ENCODE measurements around the gene PNMA8B.

DNA sequence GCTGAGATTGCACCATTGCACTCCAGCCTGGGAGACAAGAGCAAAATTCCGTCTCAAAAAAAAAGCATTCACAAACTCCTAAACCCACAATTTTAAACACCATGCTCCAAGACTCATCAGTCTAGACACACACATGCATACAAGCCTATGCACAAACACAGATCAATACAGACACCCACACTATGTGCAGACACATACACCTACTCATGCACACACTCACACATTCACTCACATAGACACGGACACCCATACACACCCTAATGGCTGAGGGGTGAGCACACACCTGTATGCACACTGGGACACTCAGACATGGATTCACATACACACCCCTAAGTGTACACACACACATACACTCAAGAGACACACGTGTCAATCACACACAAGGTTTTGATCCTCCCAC, 9.3 kb downstream of the PNMA8B start:
- TF ChIP-seq CTCF (IDR thresholded peaks at IDR 0.05; ENCODE audit: low read depth, low read length, poor library complexity, severe bottlenecking): no peak
- no peak for TF ChIP-seq EZH2phosphoT487 (IDR thresholded peaks at IDR 0.05; ENCODE audit: borderline replicate concordance, low read length)
